Measurements from ENCODE around the gene ALK.

Gene ALK

DNA sequence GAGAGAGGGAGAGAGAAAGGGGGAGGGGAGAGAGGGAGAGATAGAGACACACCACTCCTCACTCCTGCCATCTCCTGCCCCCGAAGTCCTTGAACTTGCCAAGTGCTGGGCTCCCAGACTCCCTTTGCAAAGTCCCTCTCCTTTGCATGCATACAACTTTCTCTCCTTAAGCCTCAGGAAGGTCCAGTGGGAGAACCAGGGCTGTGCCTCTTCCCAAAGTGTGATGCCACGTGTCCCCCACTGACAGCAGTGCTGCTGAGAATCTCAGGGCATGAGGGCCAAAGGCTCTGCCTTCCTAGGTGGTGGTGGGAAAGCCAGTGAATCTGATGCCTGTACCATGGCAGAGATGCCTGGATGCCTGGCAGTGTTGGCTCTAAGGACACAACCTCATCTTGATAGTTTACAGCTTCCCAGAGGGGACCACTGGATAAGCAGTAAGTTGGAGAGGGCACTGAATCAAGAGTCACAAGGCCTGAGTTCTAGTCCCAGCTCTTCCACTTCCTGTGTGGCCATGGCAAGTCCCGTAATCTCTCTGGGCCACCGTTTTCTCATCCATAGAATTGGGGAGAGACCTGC, 702.7 kb downstream of the ALK start:
- Histone ChIP-seq H3K4me3 (no peak overlapping the region), H3K27ac (no peak overlapping the region)

DNA sequence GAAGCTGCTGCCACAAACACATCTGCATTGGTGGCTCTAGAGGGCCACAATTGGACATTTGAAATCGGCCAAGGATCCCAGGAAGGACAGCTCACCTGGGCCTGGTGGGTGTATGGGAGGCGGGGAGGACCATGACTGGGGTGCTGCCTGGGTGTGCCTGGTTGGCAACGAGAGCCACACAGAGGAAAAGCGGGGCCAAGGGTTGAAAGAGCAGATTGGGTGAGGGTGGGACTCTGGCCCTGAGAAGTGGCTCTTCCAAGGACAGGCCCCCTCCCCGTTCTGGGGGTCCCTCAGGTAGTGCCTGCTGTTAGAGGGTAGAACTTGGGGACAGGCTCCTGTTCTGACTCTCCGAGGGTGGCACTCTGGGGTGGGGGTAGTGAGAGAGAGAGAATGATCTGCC, 703.3 kb downstream of the ALK start:
- H3K27ac ChIP-seq: no peak overlapping the region
- H3K4me3 ChIP-seq: no peak overlapping the region

DNA sequence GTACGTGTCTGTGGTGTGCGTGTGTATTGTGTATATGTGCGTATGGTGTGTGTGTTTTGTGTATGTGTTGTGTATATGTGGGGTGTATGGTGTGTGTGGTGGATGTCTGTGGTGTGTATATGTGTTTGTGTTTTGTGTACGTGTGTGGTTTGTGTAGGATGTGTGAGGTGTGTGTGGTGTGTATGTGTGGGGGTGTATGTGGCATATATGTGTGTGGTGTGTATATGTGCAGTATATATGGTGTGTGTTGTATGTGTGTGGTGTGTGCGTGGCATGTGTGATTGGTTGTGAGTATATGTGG, 704.8 kb downstream of the ALK start:
- H3K4me3 ChIP-seq: no peak overlapping the region

DNA sequence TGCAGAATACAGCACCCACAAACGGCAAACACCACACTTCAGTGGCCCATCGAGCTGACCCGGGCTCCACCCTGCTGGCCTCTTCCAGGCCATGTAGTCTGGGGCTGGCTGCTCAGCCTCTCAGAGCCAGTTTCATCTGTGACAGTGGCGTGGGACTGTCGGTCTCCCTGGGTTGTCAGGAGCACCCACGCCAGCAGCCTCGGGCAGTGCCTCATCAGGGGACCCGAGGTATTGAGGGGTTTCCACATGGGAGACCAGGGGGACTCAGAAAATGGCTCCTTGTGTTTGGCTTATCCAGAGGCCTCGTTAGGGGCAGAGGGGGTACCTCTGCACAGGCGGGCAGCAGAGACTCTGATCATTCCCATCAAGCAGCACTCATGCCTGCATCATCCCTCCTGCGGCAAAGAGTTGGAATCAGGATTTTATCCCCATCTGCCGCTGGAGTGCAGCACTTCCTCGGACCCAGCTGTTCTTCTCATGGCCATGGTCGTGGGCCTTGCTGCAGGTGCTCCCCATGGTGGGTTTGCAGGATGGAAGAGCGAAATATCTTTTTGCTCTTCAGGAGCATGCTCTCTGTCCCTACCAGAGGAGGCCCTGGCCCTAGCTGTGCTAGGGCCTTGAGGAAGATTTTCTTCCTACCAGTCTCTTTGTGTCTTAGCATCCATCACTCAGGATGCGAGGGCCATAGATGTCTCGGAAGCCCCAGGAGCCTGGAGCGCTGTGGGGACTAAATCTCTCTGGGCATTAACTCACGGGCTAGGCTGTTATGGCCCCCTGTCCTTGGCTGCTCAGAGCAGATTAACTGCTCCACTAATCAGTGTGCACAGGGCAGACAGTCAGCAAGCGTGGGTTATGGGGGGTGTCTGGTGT, 705.4 kb downstream of the ALK start:
- H3K4me3 ChIP-seq: no peak overlapping the region
- H3K27ac ChIP-seq: peak overlapping the region in 1 of 21 experiments; percentile 67

More for the DNA sequence above, 704.8 kb downstream of the ALK start:
- no peak overlapping the region for H3K27ac ChIP-seq

DNA sequence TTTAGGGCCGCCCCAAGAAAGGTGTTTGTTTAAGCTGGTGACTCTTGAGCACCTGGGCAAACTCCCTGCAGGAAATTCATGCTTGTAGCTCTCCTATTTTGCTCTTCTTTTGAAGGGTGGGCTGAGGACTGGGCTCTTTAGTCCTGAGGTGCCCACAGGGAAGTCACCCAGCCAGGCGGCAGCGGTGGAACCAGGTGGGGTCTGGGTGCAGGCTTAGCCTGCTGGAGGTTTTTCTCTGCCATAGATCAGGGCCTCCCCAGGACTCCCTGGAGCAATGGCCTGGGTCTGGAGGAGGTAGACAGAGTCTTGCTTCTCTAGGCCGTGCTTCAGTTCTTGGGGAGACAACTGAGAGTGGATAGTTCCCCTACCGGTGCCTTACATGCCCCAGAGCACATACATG, 706.3 kb downstream of the ALK start:
- H3K27ac ChIP-seq: peak overlapping the region in 2 of 21 experiments; percentile 55 to 67
- no peak overlapping the region for H3K4me3 ChIP-seq

DNA sequence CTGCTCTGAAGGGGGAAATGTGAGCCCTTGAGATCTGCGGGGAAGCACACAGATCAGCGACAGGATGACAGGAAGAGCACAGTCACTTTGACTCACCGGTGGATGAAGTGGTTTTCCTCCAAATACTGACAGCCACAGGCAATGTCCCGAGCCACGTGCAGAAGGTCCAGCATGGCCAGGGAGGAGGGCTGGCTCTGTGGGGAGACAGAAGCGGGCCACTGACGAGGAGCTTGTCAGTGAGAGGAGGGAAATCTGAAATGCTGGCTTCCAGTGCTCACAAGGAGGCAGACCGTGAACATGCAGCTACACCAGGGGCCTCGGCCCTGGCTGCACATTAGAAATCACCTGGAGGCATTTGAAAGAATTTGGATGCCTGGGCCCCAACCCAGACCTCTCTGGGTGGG, 707.5 kb downstream of the ALK start:
- Histone ChIP-seq H3K27ac (peak overlapping the region in 2 of 21 experiments; percentile 61 to 78), H3K4me3 (peak overlapping the region in 2 of 7 experiments; percentile 7 to 9)

DNA sequence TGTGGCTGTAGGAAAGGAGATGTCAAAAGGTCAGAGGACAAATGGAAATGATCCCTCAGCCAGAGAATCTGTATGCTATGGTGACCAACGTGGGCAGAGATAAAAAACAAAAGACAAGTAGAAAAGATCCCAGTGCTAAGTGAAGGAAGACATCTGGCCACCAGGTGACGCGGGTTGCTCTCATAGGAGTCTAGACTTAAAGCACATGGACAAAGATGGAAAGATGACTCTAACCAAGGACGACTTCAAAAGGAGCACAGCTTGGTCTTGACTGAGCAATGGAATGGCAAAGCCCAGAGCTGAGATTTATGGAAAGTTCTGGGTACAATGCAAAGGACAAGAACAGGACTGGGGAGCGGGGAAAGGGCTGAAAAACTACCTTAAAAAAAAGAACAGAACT, 709.4 kb downstream of the ALK start:
- no peak overlapping the region for H3K4me3 ChIP-seq
- peak overlapping the region in 1 of 21 experiments; percentile 16 for H3K27ac ChIP-seq

DNA sequence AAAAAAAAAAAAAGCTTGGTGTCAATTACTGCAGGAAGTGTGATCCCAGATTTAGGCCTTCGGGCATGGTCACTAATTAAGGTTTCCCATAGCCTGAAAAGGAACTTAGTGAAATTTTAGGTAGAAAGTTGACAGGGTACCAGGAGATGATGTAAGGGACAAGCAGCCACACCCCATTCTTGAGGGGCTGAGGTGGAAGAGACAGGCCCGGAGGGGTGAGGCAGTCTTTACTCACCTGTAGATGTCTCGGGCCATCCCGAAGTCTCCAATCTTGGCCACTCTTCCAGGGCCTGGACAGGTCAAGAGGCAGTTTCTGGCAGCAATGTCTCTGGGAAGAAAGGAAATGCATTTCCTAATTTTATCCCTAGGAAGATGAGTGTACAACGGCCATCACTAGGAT, 711.8 kb downstream of the ALK start:
- Histone ChIP-seq H3K27ac (no peak overlapping the region), H3K4me3 (no peak overlapping the region)

DNA sequence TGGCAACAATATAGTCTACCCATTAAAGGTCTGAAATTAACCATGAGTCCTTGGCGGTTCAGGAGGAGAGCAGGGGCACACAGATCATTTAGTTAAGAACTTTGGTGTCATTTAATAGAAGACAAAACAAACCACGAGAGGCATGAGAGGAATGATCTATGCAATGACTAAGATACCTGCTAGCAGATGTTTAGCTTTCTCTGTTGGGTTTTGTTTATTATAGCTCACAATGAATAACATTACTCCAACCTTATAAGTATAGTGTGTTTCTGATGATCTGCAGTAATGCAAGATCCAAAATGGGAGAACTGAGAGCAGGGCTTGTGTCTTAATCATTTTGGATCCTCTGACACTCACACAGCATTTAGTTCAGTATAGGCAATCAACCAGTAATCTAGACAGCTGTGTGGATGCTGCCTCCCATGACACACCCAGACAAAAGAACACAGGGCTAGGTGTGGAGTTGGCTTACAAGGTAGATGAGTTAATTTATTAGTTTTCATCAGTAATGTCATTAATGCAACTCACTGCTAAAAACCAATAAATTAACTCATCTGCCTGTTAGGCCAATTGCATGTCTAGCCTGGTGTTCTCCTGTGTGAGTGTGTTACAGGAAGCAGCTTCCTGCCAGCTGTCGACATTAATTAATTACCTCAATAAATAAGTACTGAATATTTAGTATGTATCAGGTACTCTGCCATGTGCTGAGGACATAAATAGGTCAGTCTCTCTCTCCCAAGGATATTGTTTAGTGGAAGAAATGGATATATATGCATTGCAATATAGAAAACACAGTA, 713.8 kb downstream of the ALK start:
- H3K27ac ChIP-seq: no peak overlapping the region
- H3K4me3 ChIP-seq: no peak overlapping the region

DNA sequence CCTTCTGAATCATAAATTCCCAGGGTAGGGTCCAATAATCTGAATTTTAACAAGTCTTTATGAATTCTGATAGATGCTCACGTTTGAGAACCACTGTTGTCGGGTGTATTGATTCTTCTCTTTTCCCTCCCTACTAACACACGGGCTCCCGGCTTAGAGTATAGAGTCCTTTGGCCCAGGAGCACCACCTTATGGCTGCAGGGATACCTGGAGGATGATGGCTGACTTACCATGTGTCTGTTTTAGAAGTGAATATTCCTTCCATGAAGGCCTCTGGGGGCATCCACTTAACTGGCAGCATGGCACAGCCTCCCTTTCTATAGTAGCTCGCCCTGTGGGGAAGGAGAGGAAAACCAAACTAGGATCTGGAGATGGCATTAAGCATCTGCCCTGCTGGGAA, 714.4 kb downstream of the ALK start:
- no peak overlapping the region for H3K4me3 ChIP-seq
- no peak overlapping the region for H3K27ac ChIP-seq

DNA sequence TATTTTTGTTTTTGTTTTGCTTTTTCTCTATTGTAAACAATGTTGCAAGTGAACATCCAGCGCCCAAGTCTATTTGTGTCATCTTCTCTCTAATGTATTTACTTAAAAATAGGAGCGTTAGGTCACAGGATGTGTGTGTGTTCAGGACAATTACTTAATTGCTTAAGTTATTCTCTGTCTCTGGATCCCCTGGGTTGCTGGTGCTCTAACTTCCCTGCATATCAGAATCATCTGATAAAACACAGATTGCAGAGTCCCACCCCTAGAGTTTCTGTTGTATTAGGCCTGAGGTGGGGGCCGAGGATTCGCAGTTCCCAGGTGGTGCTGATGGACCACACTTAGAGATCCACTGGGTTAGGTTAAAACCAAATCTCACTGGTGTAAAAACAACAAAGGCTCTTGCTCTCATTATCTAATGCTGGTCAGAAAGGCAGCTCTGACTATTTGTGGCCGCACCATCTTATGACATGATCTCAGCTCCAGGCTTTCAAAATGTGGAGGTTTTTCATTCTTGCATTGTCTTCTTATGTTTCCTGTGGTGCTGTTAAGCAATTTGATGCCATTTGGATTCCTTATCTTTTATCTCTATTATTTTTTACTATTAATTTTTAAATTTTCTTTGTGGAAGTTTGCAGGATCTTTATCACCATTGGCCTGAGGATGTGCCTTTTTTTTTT, 718.4 kb downstream of the ALK start:
- H3K27ac ChIP-seq: no peak overlapping the region
- H3K4me3 ChIP-seq: no peak overlapping the region

DNA sequence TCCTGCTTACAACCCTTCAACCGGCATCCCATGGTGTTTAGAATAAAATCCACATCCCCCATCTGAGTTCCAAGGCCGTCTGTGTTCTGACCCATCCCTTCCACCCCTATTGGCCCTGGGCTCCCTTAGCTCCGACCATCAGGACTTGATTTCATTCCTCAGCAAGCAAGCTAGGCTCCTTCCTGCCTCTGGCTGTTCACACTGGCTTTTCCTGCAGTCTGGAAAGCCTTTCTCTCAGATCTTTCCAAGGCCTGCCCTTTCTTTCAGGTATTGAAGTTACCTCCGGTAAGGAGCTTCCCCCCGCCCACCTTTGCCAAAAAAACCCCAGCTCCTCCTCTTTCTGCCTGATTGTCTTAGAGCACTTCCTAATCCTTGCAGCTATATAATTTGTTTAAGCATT, 719.4 kb downstream of the ALK start:
- Histone ChIP-seq H3K4me3 (no peak overlapping the region), H3K27ac (no peak overlapping the region)

DNA sequence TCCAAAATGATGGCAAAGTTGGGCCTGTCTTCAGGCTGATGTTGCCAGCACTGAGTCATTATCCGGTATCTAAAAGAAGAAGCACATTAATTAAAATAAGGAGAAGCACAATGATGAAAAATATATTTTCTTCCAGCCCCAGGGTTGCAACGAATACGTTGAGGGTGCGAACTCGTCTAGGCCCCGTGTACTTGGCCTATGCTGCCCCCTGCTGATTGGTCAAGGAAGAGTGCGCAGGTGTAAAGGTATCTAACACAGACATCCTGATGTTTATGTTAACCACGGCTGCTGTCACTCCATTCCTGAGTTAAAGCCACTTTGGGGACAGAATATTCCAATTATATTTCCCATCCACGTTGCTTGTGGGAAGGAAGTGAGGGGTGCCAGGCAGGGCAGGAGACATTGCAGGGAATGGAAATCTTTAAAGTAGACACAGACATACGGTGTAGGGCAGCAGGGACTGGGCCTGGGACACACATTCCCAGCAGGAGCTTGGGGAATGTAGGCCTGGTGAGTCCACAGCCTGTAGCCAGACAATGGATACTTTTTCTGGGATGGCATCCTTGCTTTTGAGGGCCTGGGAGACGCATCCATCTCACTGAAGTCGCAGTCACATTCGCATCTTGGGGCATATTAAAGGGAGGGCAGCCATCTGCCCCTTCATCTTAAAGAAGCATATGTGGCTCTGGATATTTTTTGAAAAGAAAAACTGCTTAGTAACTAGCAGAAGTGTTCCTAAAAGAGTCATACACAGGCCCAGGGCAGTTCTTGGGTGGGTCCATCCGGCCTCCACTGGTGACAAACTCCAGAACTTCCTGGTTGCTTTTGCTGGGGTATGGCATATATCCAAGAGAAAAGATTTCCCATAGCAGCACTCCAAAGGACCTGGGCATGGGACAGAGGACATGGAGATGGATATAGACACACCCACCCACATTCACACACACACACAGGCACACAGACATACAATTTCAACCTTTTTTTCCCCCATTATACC, 724.3 kb downstream of the ALK start:
- Histone ChIP-seq H3K27ac (no peak overlapping the region), H3K4me3 (no peak overlapping the region)

DNA sequence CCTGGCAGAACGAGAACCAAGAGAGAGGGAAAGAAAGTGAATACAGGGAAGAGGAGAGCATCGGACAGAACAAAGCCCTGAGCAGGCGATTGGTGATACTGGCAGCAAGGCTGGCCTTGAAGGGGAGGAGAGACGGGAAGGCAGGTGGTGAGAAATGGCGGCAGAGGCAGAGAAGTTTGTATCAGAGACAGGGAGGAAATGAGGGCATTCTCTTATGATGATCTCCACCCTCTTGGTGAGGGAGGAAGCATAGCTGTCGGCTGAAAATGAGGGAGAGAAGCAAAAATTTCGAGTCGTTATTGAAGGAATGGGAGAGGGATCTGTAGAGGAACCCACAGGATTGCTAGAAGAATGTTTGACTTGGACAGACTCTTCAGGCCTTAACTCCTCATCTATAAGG, 725.6 kb downstream of the ALK start:
- no peak overlapping the region for H3K27ac ChIP-seq
- no peak overlapping the region for H3K4me3 ChIP-seq

DNA sequence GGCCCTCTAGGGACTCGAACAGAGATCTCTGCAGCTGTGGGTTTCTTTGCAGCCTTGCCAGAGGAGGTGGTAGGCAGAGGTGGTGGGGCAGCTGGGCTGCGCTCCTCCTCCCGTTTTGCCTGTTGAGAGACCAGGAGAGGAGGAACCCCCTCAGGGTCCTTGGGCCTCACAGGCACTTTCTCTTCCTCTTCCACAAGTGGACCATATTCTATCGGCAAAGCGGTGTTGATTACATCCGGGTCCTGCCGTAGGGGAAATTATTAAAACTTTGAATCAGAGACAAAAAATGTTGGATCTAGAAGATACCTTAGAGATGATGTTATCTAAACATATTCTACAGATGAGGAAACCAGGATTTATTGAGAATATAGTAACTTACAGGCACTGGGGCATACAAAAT, 727.7 kb downstream of the ALK start:
- Histone ChIP-seq H3K27ac (no peak overlapping the region), H3K4me3 (no peak overlapping the region)

DNA sequence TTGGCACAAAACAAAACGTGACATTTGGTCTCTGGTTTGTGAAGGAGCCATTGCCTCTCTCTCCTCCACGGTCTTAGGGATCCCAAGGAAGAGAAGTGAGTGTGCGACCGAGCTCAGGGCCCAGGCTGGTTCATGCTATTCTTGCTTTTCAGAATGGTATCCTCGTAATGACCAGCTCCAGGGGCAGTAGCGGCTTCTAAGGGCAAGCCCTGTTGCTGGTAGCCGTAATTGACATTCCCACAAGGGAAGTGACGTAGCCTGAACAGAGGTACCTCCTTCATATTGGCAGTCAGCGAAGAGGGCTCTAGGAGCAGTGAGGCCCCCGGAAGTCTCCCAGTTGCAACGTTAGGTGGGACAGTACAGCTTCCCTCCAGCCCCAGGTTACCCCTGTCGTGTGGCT, 728.3 kb downstream of the ALK start:
- H3K27ac ChIP-seq: no peak overlapping the region

DNA sequence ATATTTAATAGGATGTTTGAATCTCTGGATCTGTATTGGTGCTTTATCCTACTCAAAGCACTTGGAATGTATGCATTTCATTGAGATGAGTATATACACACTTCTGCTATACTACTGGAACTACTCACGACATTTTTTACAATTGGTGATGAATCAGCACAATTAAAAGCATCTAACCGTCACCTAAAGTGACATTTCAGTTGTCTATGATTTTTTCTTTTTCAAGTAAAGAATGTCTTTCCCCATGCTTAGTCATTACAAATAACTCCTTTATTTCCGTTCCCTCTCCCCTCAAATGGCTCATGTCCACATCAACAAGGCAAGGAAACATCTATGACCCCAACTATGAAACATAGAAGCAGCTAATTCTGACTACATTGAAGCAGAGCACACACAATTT, 728.9 kb downstream of the ALK start:
- Histone ChIP-seq H3K4me3 (no peak overlapping the region), H3K27ac (no peak overlapping the region)

More for the DNA sequence above, 728.3 kb downstream of the ALK start:
- no peak overlapping the region for H3K4me3 ChIP-seq

DNA sequence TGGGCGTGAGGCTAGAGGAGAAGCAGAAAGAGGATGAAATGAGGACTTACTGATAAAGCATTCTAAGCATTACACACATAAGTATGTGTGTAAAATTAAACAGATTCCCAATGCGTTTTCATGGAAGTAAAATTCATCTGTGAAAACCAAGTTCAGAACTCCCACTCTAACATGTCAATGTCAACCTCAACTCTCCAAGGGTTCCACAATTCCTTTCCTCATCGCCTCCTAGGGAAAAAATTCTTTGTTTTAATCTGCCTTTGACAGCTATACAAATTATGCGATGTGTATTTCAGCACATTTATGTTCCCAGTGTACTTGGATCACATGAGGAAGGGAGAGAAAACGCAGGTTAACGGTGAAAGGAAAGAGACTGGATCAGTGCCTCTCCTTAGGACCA, 729.6 kb downstream of the ALK start:
- no peak overlapping the region for H3K4me3 ChIP-seq
- no peak overlapping the region for H3K27ac ChIP-seq

DNA sequence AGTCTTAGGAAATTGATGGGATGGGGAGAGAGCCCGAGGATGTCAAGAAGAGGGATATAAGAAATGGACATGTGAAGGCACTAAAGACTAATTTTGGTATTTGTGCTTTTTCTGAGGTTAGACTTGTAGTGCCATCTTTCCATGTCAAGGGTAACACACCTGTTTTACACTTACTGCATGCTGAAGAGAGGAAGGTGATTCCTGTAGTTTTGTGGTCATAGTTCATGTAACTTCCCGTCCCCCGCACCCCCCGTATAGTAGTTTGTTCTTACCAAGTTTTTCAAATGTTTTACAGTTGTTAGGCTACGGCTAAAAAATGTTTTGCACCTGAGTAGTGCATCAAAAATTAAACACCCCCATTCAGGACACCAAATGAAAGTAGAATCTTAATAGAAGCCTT, 732.3 kb downstream of the ALK start:
- H3K27ac ChIP-seq: no peak overlapping the region

More for the DNA sequence above, 732.3 kb downstream of the ALK start:
- H3K4me3 ChIP-seq: no peak overlapping the region

Data from skin epidermis (tissue), 12 donors.